Loucy (cell line): Measurements from ENCODE around the gene CASP7.

Source experiments
- H2AFZ ChIP-seq: fragments of 200-600 bp; sonication (generic); 2 replicates; pipeline ENCODE4 v1.6.0; 2016; ENCODE audit warnings: antibody characterized with exemption, mild to moderate bottlenecking, low read length, moderate library complexity
- H3F3A ChIP-seq: fragments of 200-600 bp; 2 replicates; pipeline ENCODE4 v1.6.0; 2016; ENCODE audit warnings: antibody characterized with exemption, low read depth, mild to moderate bottlenecking
- H3K27me3 ChIP-seq: fragments of 200-600 bp; sonication (generic); 2 replicates; pipeline ENCODE4 v1.6.1; 2014; ENCODE audit warnings: low read length, mild to moderate bottlenecking; ENCODE audit not compliant: insufficient read depth, poor library complexity, severe bottlenecking
- H3K36me3 ChIP-seq: fragments of 200-600 bp; sonication (generic); 2 replicates; pipeline ENCODE4 v1.6.1; 2016; ENCODE audit warnings: low read length; ENCODE audit not compliant: insufficient read depth
- H3K4me1 ChIP-seq: fragments of 200-600 bp; sonication (generic); 2 replicates; pipeline ENCODE4 v1.5.1; 2014; ENCODE audit warnings: low read length, mild to moderate bottlenecking; ENCODE audit not compliant: insufficient read depth, poor library complexity, severe bottlenecking
- H3K4me2 ChIP-seq: fragments of 200-600 bp; sonication (generic); 2 replicates; pipeline ENCODE4 v1.6.0; 2014; ENCODE audit warnings: antibody characterized with exemption, low read length, low read depth, mild to moderate bottlenecking; ENCODE audit not compliant: poor library complexity, severe bottlenecking
- H3K4me3 ChIP-seq: fragments of 200-600 bp; sonication (generic); 2 replicates; pipeline ENCODE4 v1.5.1; 2014; ENCODE audit warnings: low read length, mild to moderate bottlenecking, mixed read lengths; ENCODE audit not compliant: poor library complexity, severe bottlenecking
- H3K79me2 ChIP-seq: fragments of 200-600 bp; sonication (generic); 2 replicates; pipeline ENCODE4 v1.6.1; 2014; ENCODE audit warnings: low read length; ENCODE audit not compliant: insufficient read depth
- H3K9ac ChIP-seq: fragments of 200-600 bp; sonication (generic); 2 replicates; pipeline ENCODE4 v1.6.0; 2014; ENCODE audit warnings: mild to moderate bottlenecking, low read depth, low read length, moderate library complexity; ENCODE audit not compliant: poor library complexity, severe bottlenecking
- H3K9me2 ChIP-seq: fragments of 200-600 bp; sonication (generic); replicated peaks from 2 replicates; pipeline ENCODE4 v1.6.1; 2016; ENCODE audit warnings: low read depth, low read length, mixed read lengths
- H3K9me3 ChIP-seq: fragments of 200-600 bp; sonication (generic); 2 replicates; pipeline ENCODE4 v1.6.1; 2014; ENCODE audit warnings: mild to moderate bottlenecking, antibody characterized with exemption, low read length, low read depth; ENCODE audit not compliant: insufficient read depth
- H4K20me1 ChIP-seq: fragments of 200-600 bp; sonication (generic); 2 replicates; pipeline ENCODE4 v1.6.0; 2014; ENCODE audit warnings: antibody characterized with exemption, low read length, mild to moderate bottlenecking; ENCODE audit not compliant: insufficient read depth, poor library complexity, severe bottlenecking
- EZH2phosphoT487 ChIP-seq: fragments of 200-600 bp; IDR thresholded peaks from 2 replicates; pipeline ENCODE4 v1.6.1; 2018; ENCODE audit warnings: antibody characterized with exemption, mild to moderate bottlenecking, moderate library complexity, borderline replicate concordance
- TF ChIP-seq, protein P1 (sequence below): fragments of 200-600 bp; sonication (generic); conservative IDR thresholded peaks from 2 replicates; pipeline ENCODE4 v1.5.1; 2014; ENCODE audit warnings: mild to moderate bottlenecking, antibody characterized with exemption, low read length

The CASP7 gene

DNA sequence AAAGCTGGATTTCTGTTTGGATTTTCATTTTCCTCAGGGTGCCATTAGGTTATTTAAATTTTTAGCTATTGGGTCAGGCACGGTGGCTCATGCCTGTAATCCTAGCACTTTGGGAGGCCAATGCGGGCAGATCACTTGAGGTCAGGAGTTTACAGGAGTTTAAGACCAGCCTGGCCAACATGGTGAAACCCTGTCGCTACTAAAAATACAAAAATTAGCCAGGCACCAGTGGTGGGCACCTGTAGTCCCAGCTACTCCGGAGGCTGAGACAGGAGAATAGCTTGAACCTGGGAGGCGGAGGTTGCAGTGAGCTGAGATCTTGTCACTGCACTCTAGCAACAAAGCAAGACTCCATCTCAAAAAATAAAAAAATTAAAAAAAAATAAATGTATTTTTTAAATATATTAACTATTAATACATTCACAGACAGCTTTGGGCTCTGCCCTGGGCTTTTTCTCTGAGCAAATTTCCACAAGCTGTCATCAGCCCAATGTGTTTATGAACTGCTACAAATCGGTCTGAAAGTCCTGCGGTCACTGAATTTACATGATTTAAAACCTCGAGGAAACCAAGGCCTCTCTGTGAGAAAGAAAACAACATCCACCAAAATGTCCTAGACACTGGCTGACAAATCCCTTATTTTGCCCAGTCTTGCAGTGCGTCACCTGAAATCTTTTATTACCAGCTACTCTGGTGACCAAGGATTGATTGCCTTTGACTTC, 52.6 kb downstream of the CASP7 start:
- Histone ChIP-seq H3K27me3 (no peaks in the 10 kb centered on the region), H3K9ac (no peak overlapping the region), H3K4me3 (no peak overlapping the region), H3K4me2 (no peak overlapping the region), H2AFZ (no peak overlapping the region), H3F3A (no peaks in the 10 kb centered on the region), H3K9me2 (no peaks in the 10 kb centered on the region), H3K9me3 (no peaks in the 10 kb centered on the region), H3K4me1 (no peaks in the 10 kb centered on the region), H4K20me1 (no peaks in the 10 kb centered on the region), H3K79me2 (no peaks in the 10 kb centered on the region), H3K36me3 (peaks cover 31% of the 10 kb centered on the region)
- TF ChIP-seq, protein P1, sequence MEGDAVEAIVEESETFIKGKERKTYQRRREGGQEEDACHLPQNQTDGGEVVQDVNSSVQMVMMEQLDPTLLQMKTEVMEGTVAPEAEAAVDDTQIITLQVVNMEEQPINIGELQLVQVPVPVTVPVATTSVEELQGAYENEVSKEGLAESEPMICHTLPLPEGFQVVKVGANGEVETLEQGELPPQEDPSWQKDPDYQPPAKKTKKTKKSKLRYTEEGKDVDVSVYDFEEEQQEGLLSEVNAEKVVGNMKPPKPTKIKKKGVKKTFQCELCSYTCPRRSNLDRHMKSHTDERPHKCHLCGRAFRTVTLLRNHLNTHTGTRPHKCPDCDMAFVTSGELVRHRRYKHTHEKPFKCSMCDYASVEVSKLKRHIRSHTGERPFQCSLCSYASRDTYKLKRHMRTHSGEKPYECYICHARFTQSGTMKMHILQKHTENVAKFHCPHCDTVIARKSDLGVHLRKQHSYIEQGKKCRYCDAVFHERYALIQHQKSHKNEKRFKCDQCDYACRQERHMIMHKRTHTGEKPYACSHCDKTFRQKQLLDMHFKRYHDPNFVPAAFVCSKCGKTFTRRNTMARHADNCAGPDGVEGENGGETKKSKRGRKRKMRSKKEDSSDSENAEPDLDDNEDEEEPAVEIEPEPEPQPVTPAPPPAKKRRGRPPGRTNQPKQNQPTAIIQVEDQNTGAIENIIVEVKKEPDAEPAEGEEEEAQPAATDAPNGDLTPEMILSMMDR: no peak
- no peak for TF ChIP-seq EZH2phosphoT487

DNA sequence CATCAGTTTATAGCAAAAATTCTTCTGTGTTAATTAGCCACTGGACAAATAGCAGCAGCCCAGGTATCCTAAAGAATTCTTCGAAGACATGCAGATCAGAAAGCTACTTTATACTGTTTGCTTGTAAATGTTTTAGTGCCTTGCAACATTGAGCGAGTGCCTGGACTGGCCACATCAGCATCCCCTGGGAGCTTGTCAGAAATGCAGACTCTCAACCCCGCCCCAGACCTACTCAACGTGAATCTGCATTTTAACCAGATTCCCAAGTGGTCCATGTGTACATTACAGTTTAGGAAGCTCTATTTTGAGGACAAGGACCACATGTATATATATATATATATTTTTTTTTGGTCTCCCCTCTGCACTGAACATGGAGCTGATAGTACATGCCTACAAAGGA, 53.3 kb downstream of the CASP7 start:
- peaks cover 29% of the 10 kb centered on the region for H3K36me3 ChIP-seq
- no peaks in the 10 kb centered on the region for H3K27me3 ChIP-seq
- H3F3A ChIP-seq: no peaks in the 10 kb centered on the region
- no peaks in the 10 kb centered on the region for H3K79me2 ChIP-seq
- no peak overlapping the region for H3K9ac ChIP-seq
- no peak overlapping the region for H3K4me2 ChIP-seq
- no peak overlapping the region for H3K4me3 ChIP-seq
- H3K9me3 ChIP-seq: no peaks in the 10 kb centered on the region
- H2AFZ ChIP-seq: no peak overlapping the region
- H3K9me2 ChIP-seq: no peaks in the 10 kb centered on the region
- no peaks in the 10 kb centered on the region for H3K4me1 ChIP-seq
- TF ChIP-seq, protein P1: no peak
- no peak for TF ChIP-seq EZH2phosphoT487
- no peaks in the 10 kb centered on the region for H4K20me1 ChIP-seq

DNA sequence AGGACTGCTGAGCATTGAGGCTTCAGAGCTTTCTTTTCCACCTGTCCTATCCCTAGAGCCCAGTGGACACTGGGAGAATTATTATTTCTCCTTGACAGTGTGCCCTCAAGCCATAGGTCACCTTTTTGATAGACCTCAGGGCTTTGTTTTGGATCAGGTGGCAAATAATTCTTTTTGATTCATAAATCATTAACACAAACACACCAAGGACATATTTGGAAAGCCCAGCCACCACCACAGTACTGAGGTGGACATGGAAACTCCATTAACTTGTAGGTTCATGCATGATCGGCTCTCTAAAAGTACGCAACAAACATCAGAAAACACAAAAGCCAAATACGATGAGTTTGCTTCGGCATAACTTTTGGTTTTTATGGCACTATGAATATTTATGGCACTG, 53.9 kb downstream of the CASP7 start:
- H3K9ac ChIP-seq: no peak overlapping the region
- peaks cover 22% of the 10 kb centered on the region for H3K36me3 ChIP-seq

More for the DNA sequence above, 53.9 kb downstream of the CASP7 start:
- Histone ChIP-seq H4K20me1 (no peaks in the 10 kb centered on the region), H3K4me1 (no peaks in the 10 kb centered on the region), H3K9me3 (no peaks in the 10 kb centered on the region), H3K4me2 (no peak overlapping the region), H3K4me3 (no peak overlapping the region), H2AFZ (no peak overlapping the region), H3K79me2 (no peaks in the 10 kb centered on the region), H3K27me3 (no peaks in the 10 kb centered on the region), H3K9me2 (no peaks in the 10 kb centered on the region), H3F3A (no peaks in the 10 kb centered on the region)
- no peak for TF ChIP-seq EZH2phosphoT487
- TF ChIP-seq, protein P1: no peak
